Testis (tissue), 3 donors: Measurements from ENCODE around the gene PRKRIP1. TPM values are rescaled to one million over a fixed set of nuclear protein-coding genes. Genes with fewer than 3 reads are reported as not detected.

Experiments
- DNase-seq: peaks from one replicate; pipeline ENCODE4 v3.0.0-alpha.2; 2019
- H3K27ac ChIP-seq, 2 donors: fragments of 200-600 bp; sonication (generic); one replicate each; pipeline ENCODE4 v1.5.1; 2019
- H3K27me3 ChIP-seq: fragments of 200-600 bp; sonication (generic); one replicate; pipeline ENCODE4 v1.5.1; 2019
- H3K36me3 ChIP-seq: fragments of 200-600 bp; sonication (generic); one replicate; pipeline ENCODE4 v1.5.1; 2017; ENCODE audit warnings: low read depth; ENCODE audit errors: missing control alignments
- H3K4me1 ChIP-seq: fragments of 200-600 bp; sonication (generic); one replicate; pipeline ENCODE4 v1.5.1; 2019
- H3K4me3 ChIP-seq, 2 donors: fragments of 200-600 bp; sonication (generic); one replicate each; pipeline ENCODE4 v1.5.1; 2017 to 2019
- H3K9me3 ChIP-seq: fragments of 200-600 bp; sonication (generic); one replicate; pipeline ENCODE4 v1.5.1; 2017
- CTCF ChIP-seq, 3 experiments: fragments of 450-650 bp in 2 of 3; fragments of 200-600 bp in 1 of 3; sonication (generic) in 1 of 3; IDR thresholded peaks; one replicate each; pipeline ENCODE4 v1.5.1; 2016 to 2019; ENCODE audit warnings: antibody characterized with exemption in 3 of 3, mild to moderate bottlenecking in 2 of 3, moderate library complexity in 1 of 3
- POLR2A ChIP-seq: fragments of 450-650 bp; IDR thresholded peaks from one replicate; pipeline ENCODE4 v1.6.1; 2017; ENCODE audit warnings: antibody characterized with exemption, mild to moderate bottlenecking, moderate library complexity
- WGBS, 2 donors: methylation state at CpG; one replicate each; pipeline ENCODE4 v1.1.5; 2018; 5-methylcytosine and 5-hydroxymethylcytosine counted together
- intact Hi-C: fragments of 100-400 bp; cut with DNase I; formaldehyde crosslinking; loops from one replicate; pipeline ENCODE4 v1.15.1; 2023; ENCODE audit warnings: low total_unique reads
- polyA plus RNA-seq: library from polyadenylated mRNA; stranded (reverse); fragments of 350-450 nt; fragmentation: Illumina TruSeq; extraction: RNeasy Lipid Tissue Mini Kit (QIAGEN cat#74804); gene quantifications from one replicate; pipeline ENCODE4 v1.2.3, GENCODE V29; 2014; ENCODE audit warnings: low read depth, low replicate concordance; ENCODE audit not compliant: insufficient read depth
- total RNA-seq, 2 donors: library from RNA; depleted of rRNA; stranded (reverse); fragments of >200 nt; gene quantifications; one replicate each; pipeline ENCODE4 v1.2.3, GENCODE V29; 2016

Gene PRKRIP1
- total and polyA plus RNA-seq, 3 donors from 2014 or later: 50.8 to 71.1 (median 52.5) TPM

GRCh38 chr7:102446387-102447156 lies 50.4 kb downstream of the PRKRIP1 start:
- TF ChIP-seq CTCF (IDR thresholded peaks at IDR 0.05): no peak
- no peak for TF ChIP-seq POLR2A
- Histone ChIP-seq H3K9me3 (no peaks in the 10 kb centered on the region), H3K4me3 (no peak overlapping the region), H3K27ac (no peak overlapping the region), H3K36me3 (no peaks in the 10 kb centered on the region), H3K27me3 (no peaks in the 10 kb centered on the region), H3K4me1 (no peaks in the 10 kb centered on the region)
- WGBS, 2 donors: 90 to 95% methylated on average over 29 to 41 of the region's 41 CpGs
- DNase-seq: no peak
- intact Hi-C loops: no loop called here

- Histone ChIP-seq H3K36me3 (no peaks in the 10 kb centered on the region), H3K9me3 (no peaks in the 10 kb centered on the region), H3K4me3 (no peak overlapping the region), H3K4me1 (no peaks in the 10 kb centered on the region), H3K27me3 (no peaks in the 10 kb centered on the region), H3K27ac (no peak overlapping the region)
- TF ChIP-seq CTCF (IDR thresholded peaks at IDR 0.05): no peak
- no peak for TF ChIP-seq POLR2A
- DNase-seq: no peak
- intact Hi-C loops: no loop called here
- WGBS, 2 donors: 75 to 84% methylated on average over 5 to 14 of the region's 14 CpGs
Measured at GRCh38 chr7:102447311-102447710, 51.1 kb downstream of the PRKRIP1 start.

- TF ChIP-seq POLR2A (no peak), CTCF (IDR thresholded peaks at IDR 0.05) (no peak)
- H3K4me3 ChIP-seq: no peak overlapping the region
- DNase-seq: no peak
- H3K27ac ChIP-seq: no peak overlapping the region
- H3K9me3 ChIP-seq: no peaks in the 10 kb centered on the region
- WGBS, 2 donors: 97 to 98% methylated on average over 11 to 15 of the region's 15 CpGs
- H3K4me1 ChIP-seq: no peaks in the 10 kb centered on the region
- no peaks in the 10 kb centered on the region for H3K36me3 ChIP-seq
- H3K27me3 ChIP-seq: no peaks in the 10 kb centered on the region
- intact Hi-C loops: no loop called here
Measured at GRCh38 chr7:102449136-102449535, 53.0 kb downstream of the PRKRIP1 start.

GRCh38 chr7:102450242-102450641 lies 54.1 kb downstream of the PRKRIP1 start:
- H3K27ac ChIP-seq: no peak overlapping the region
- WGBS, 2 donors: 81 to 84% methylated on average over 6 of the region's 6 CpGs
- no peaks in the 10 kb centered on the region for H3K36me3 ChIP-seq
- no peaks in the 10 kb centered on the region for H3K27me3 ChIP-seq
- H3K9me3 ChIP-seq: no peaks in the 10 kb centered on the region
- intact Hi-C loops: no loop called here
- H3K4me1 ChIP-seq: no peaks in the 10 kb centered on the region
- H3K4me3 ChIP-seq: no peak overlapping the region
- no peak for DNase-seq
- TF ChIP-seq POLR2A (no peak), CTCF (IDR thresholded peaks at IDR 0.05) (no peak)
